Measurements from ENCODE around the gene DCTN2. TPM values are rescaled to one million over a fixed set of nuclear protein-coding genes. Genes with fewer than 3 reads are reported as not detected.
A peak's percentile ranks its signal among the peaks of the same experiment; 100 is the strongest.

DCTN2 gene
- total RNA-seq, 1 experiment from 2014 or later, result 93.8 TPM

GRCh38 chr12:57487597-57488401 lies 59.2 kb downstream of the DCTN2 start, which contains the start of gene MARS1:
MARS1 (plus strand) TSS chr12:57488068; CDS start chr12:57488091, 23 bp downstream.
- peak; percentile 99 for DNase-seq (ENCODE audit: low read depth, low spot score)
- in situ Hi-C loops (cut with HindIII; ENCODE audit: low pct_unique_long_range_greater_than_20kb, low sequenced_read_pairs), result no loop called here

- no peak for DNase-seq (ENCODE audit: low read depth, low spot score)
These were observed 59.9 kb downstream of the DCTN2 start for GRCh38 chr12:57487055-57487596.

GRCh38 chr12:57485695-57486094 lies 61.3 kb downstream of the DCTN2 start:
- DNase-seq (ENCODE audit: low read depth, low spot score), result no peak
- in situ Hi-C loops (cut with HindIII; ENCODE audit: low pct_unique_long_range_greater_than_20kb, low sequenced_read_pairs), result no loop called here

More at GRCh38 chr12:57487055-57487596, 59.9 kb downstream of the DCTN2 start:
- in situ Hi-C loops (cut with HindIII; ENCODE audit: low pct_unique_long_range_greater_than_20kb, low sequenced_read_pairs), result no loop called here

GRCh38 chr12:57483466-57483865 lies 63.5 kb downstream of the DCTN2 start:
- in situ Hi-C loops (cut with HindIII; ENCODE audit: low pct_unique_long_range_greater_than_20kb, low sequenced_read_pairs), result no loop called here
- DNase-seq (ENCODE audit: low read depth, low spot score), result no peak

GRCh38 chr12:57481671-57482070 lies 65.3 kb downstream of the DCTN2 start:
- no peak for DNase-seq (ENCODE audit: low read depth, low spot score)
- in situ Hi-C loops (cut with HindIII; ENCODE audit: low pct_unique_long_range_greater_than_20kb, low sequenced_read_pairs), result no loop called here

Small RNA genes lying within 50 kb of the gene (small RNA-seq; reads per million reads assigned to genes)
- 0 to 0.10 reads per million in 2 experiments for gene MIR616

Other genes with a start within 250 kb of the DCTN2 start
- gene R3HDM2, start 116.1 kb downstream of the DCTN2 start, total RNA-seq (2014; rRNA removed; shearing (Covaris generic)), result 15.2 and 19.0 TPM in 2 replicates
- gene INHBC, start 112.4 kb downstream of the DCTN2 start, total RNA-seq (2014; rRNA removed; shearing (Covaris generic)), result not detected in 2 replicates
- 0.34 TPM in 1 of 2 replicates, not detected in the other for gene INHBE, start 91.9 kb downstream of the DCTN2 start, total RNA-seq (2014; rRNA removed; shearing (Covaris generic))
- gene GLI1, start 87.4 kb downstream of the DCTN2 start, total RNA-seq (2014; rRNA removed; shearing (Covaris generic)), result 0.16 and 1.9 TPM in 2 replicates
- not detected in 2 replicates for gene ARHGAP9, start 67.3 kb downstream of the DCTN2 start, total RNA-seq (2014; rRNA removed; shearing (Covaris generic))
- gene MARS1, start 59.1 kb downstream of the DCTN2 start, total RNA-seq (2014; rRNA removed; shearing (Covaris generic)), result 148 and 151 TPM in 2 replicates
- 103 and 117 TPM in 2 replicates for gene DDIT3, start 26.7 kb downstream of the DCTN2 start, total RNA-seq (2014; rRNA removed; shearing (Covaris generic))
- gene MBD6, start 24.4 kb downstream of the DCTN2 start, total RNA-seq (2014; rRNA removed; shearing (Covaris generic)), result 6.6 and 6.8 TPM in 2 replicates
- gene KIF5A, start 2.9 kb upstream of the DCTN2 start, total RNA-seq (2014; rRNA removed; shearing (Covaris generic)), result 0.29 and 0.40 TPM in 2 replicates
- gene PIP4K2C, start 44.0 kb upstream of the DCTN2 start, total RNA-seq (2014; rRNA removed; shearing (Covaris generic)), result 48.4 and 53.2 TPM in 2 replicates
- 13.6 and 14.1 TPM in 2 replicates for gene DTX3, start 57.6 kb upstream of the DCTN2 start, total RNA-seq (2014; rRNA removed; shearing (Covaris generic))
- gene ARHGEF25, start 64.2 kb upstream of the DCTN2 start, total RNA-seq (2014; rRNA removed; shearing (Covaris generic)), result 13.2 and 16.3 TPM in 2 replicates
- 8.3 and 11.2 TPM in 2 replicates for gene B4GALNT1, start 86.0 kb upstream of the DCTN2 start, total RNA-seq (2014; rRNA removed; shearing (Covaris generic))
- gene OS9, start 146.9 kb upstream of the DCTN2 start, total RNA-seq (2014; rRNA removed; shearing (Covaris generic)), result 239 and 244 TPM in 2 replicates
- 1.4 and 1.5 TPM in 2 replicates for gene AGAP2, start 191.6 kb upstream of the DCTN2 start, total RNA-seq (2014; rRNA removed; shearing (Covaris generic))
- gene TSPAN31, start 197.8 kb upstream of the DCTN2 start, total RNA-seq (2014; rRNA removed; shearing (Covaris generic)), result 34.6 and 38.2 TPM in 2 replicates
- gene CDK4, start 205.1 kb upstream of the DCTN2 start, total RNA-seq (2014; rRNA removed; shearing (Covaris generic)), result 383 and 420 TPM in 2 replicates
- gene MARCHF9, start 207.9 kb upstream of the DCTN2 start, total RNA-seq (2014; rRNA removed; shearing (Covaris generic)), result 11.9 and 12.5 TPM in 2 replicates
- 0.69 and 3.1 TPM in 2 replicates for gene CYP27B1, start 219.9 kb upstream of the DCTN2 start, total RNA-seq (2014; rRNA removed; shearing (Covaris generic))
- 9.7 and 13.4 TPM in 2 replicates for gene METTL1, start 224.9 kb upstream of the DCTN2 start, total RNA-seq (2014; rRNA removed; shearing (Covaris generic))
- gene EEF1AKMT3, start 225.4 kb upstream of the DCTN2 start, total RNA-seq (2014; rRNA removed; shearing (Covaris generic)), result 4.0 and 6.3 TPM in 2 replicates
- gene TSFM, start 235.6 kb upstream of the DCTN2 start, total RNA-seq (2014; rRNA removed; shearing (Covaris generic)), result 77.3 and 80.2 TPM in 2 replicates